Measurements from ENCODE around the gene TTN. TPM values are rescaled to one million over a fixed set of nuclear protein-coding genes. Genes with fewer than 3 reads are reported as not detected.

TTN gene
- total and polyA plus RNA-seq, 4 donors = 0.53 to 47.4 (median 19.7) TPM

- no peak for DNase-seq
- Histone ChIP-seq H3K4me3 (no peak overlapping the region), H3K27me3 (ENCODE audit: control insufficient read depth in 3 of 3, insufficient read depth in 3 of 3, low read length in 2 of 3) (no peaks in the 10 kb centered on the region), H3K9me3 (ENCODE audit: control insufficient read depth in 4 of 4, insufficient read depth in 3 of 4, low read length in 3 of 4) (no peaks in the 10 kb centered on the region), H3K36me3 (ENCODE audit: control insufficient read depth in 4 of 4, insufficient read depth in 4 of 4, low read length in 4 of 4) (peaks cover 0 to 30% (median 0%) of the 10 kb centered on the region in 4 donors), H3K27ac (ENCODE audit: low read depth in 1 of 2, low read length in 1 of 2) (peak overlapping the region in 1 of 2 donors; percentile 63), H3K4me1 (ENCODE audit: control insufficient read depth in 5 of 5, insufficient read depth in 5 of 5, low read length in 5 of 5) (peaks cover 0 to 19% (median 0%) of the 10 kb centered on the region in 5 donors), H3K9ac (ENCODE audit: insufficient read depth in 1 of 2, low read length in 2 of 2) (no peak overlapping the region)
- TF ChIP-seq CTCF (IDR thresholded peaks at IDR 0.05; ENCODE audit: control extremely low read depth, extremely low read depth) = no peak
- WGBS, 2 donors = 94 to 98% methylated on average over 5 of the region's 5 CpGs
- ATAC-seq (ENCODE audit: insufficient read depth, low FRiP score) = no peak
Measured at GRCh38 chr2:178731300-178731699, 75.9 kb downstream of the TTN start.

- H3K4me3 ChIP-seq = no peak overlapping the region
- H3K27me3 ChIP-seq (ENCODE audit: control insufficient read depth in 3 of 3, insufficient read depth in 3 of 3, low read length in 2 of 3) = no peaks in the 10 kb centered on the region
- no peak for DNase-seq
- ATAC-seq (ENCODE audit: insufficient read depth, low FRiP score) = no peak
- H3K9ac ChIP-seq (ENCODE audit: insufficient read depth in 1 of 2, low read length in 2 of 2) = no peak overlapping the region
- WGBS, 2 donors = 93 to 98% methylated on average over 2 of the region's 2 CpGs
- peaks cover 0 to 33% (median 0%) of the 10 kb centered on the region in 4 donors for H3K36me3 ChIP-seq (ENCODE audit: control insufficient read depth in 4 of 4, insufficient read depth in 4 of 4, low read length in 4 of 4)
- peak overlapping the region in 1 of 2 donors; percentile 53 for H3K27ac ChIP-seq (ENCODE audit: low read depth in 1 of 2, low read length in 1 of 2)
- H3K9me3 ChIP-seq (ENCODE audit: control insufficient read depth in 4 of 4, insufficient read depth in 3 of 4, low read length in 3 of 4) = no peaks in the 10 kb centered on the region
- H3K4me1 ChIP-seq (ENCODE audit: control insufficient read depth in 5 of 5, insufficient read depth in 5 of 5, low read length in 5 of 5) = peaks cover 0 to 18% (median 0%) of the 10 kb centered on the region in 5 donors
- no peak for TF ChIP-seq CTCF (IDR thresholded peaks at IDR 0.05; ENCODE audit: control extremely low read depth, extremely low read depth)
Measured at GRCh38 chr2:178730049-178730448, 77.2 kb downstream of the TTN start.

- Histone ChIP-seq H3K27ac (ENCODE audit: low read depth in 1 of 2, low read length in 1 of 2) (no peak overlapping the region), H3K4me3 (no peak overlapping the region), H3K36me3 (ENCODE audit: control insufficient read depth in 4 of 4, insufficient read depth in 4 of 4, low read length in 4 of 4) (peaks cover 0 to 45% (median under 1%) of the 10 kb centered on the region in 4 donors), H3K9ac (ENCODE audit: insufficient read depth in 1 of 2, low read length in 2 of 2) (no peak overlapping the region), H3K27me3 (ENCODE audit: control insufficient read depth in 3 of 3, insufficient read depth in 3 of 3, low read length in 2 of 3) (no peaks in the 10 kb centered on the region), H3K4me1 (ENCODE audit: control insufficient read depth in 5 of 5, insufficient read depth in 5 of 5, low read length in 5 of 5) (peaks cover 0 to 4% (median 0%) of the 10 kb centered on the region in 5 donors), H3K9me3 (ENCODE audit: control insufficient read depth in 4 of 4, insufficient read depth in 3 of 4, low read length in 3 of 4) (no peaks in the 10 kb centered on the region)
- ATAC-seq (ENCODE audit: insufficient read depth, low FRiP score) = no peak
- no peak for DNase-seq
- TF ChIP-seq CTCF (IDR thresholded peaks at IDR 0.05; ENCODE audit: control extremely low read depth, extremely low read depth) = no peak
- WGBS, 2 donors = 80 to 90% methylated on average over 5 of the region's 5 CpGs
Measured at GRCh38 chr2:178723786-178724346, 83.4 kb downstream of the TTN start.

GRCh38 chr2:178722296-178722695, 84.9 kb downstream of the TTN start:
- Histone ChIP-seq H3K4me3 (no peak overlapping the region), H3K4me1 (ENCODE audit: control insufficient read depth in 5 of 5, insufficient read depth in 5 of 5, low read length in 5 of 5) (peaks cover 0 to 3% (median 0%) of the 10 kb centered on the region in 5 donors)

More at GRCh38 chr2:178722296-178722695, 84.9 kb downstream of the TTN start:
- ATAC-seq (ENCODE audit: insufficient read depth, low FRiP score) (no peak), DNase-seq (no peak)
- H3K9ac ChIP-seq (ENCODE audit: insufficient read depth in 1 of 2, low read length in 2 of 2) = no peak overlapping the region
- 91 to 92% methylated on average over 3 of the region's 3 CpGs for WGBS, 2 donors
- peaks cover 0 to 54% (median 2%) of the 10 kb centered on the region in 4 donors for H3K36me3 ChIP-seq (ENCODE audit: control insufficient read depth in 4 of 4, insufficient read depth in 4 of 4, low read length in 4 of 4)
- no peaks in the 10 kb centered on the region for H3K9me3 ChIP-seq (ENCODE audit: control insufficient read depth in 4 of 4, insufficient read depth in 3 of 4, low read length in 3 of 4)
- no peak overlapping the region for H3K27ac ChIP-seq (ENCODE audit: low read depth in 1 of 2, low read length in 1 of 2)
- H3K27me3 ChIP-seq (ENCODE audit: control insufficient read depth in 3 of 3, insufficient read depth in 3 of 3, low read length in 2 of 3) = no peaks in the 10 kb centered on the region
- no peak for TF ChIP-seq CTCF (IDR thresholded peaks at IDR 0.05; ENCODE audit: control extremely low read depth, extremely low read depth)
